DND-41 (cell line): ENCODE measurements around the gene DDT.
"Not testable (repeated sequence)": the region's sequence is repeated elsewhere in the genome, so short reads cannot be mapped to it uniquely, and the experiment has no call there.

ENCODE experiments used
- ATAC-seq: fragments of 200-7000 bp; cut with Tn5 transposase; 3 replicates; pipeline ENCODE4 v1.9.1; 2021; ENCODE audit warnings: low read depth; ENCODE audit not compliant: insufficient read depth
- DNase-seq: peaks from one replicate; pipeline ENCODE4 v3.0.0-alpha.2; 2020
- H2AFZ ChIP-seq: 2 replicates; pipeline ENCODE4 v1.6.0; 2012; ENCODE audit warnings: low read depth, low read length
- H3K27ac ChIP-seq: 2 replicates; pipeline ENCODE4 v1.5.1; 2012; ENCODE audit warnings: low read length, inconsistent platforms
- H3K27me3 ChIP-seq: fragments of 200-600 bp; sonication (generic); 2 replicates; pipeline ENCODE4 v1.6.0; 2012; ENCODE audit warnings: low read length, mild to moderate bottlenecking, inconsistent platforms; ENCODE audit not compliant: insufficient read depth, poor library complexity
- H3K36me3 ChIP-seq: 2 replicates; pipeline ENCODE4 v1.5.1; 2012; ENCODE audit warnings: low read length, inconsistent platforms; ENCODE audit not compliant: insufficient read depth
- H3K4me1 ChIP-seq: 2 replicates; pipeline ENCODE4 v1.5.1; 2012; ENCODE audit warnings: mild to moderate bottlenecking, low read length; ENCODE audit not compliant: insufficient read depth
- H3K4me2 ChIP-seq: 2 replicates; pipeline ENCODE4 v1.6.0; 2012; ENCODE audit warnings: mild to moderate bottlenecking, moderate library complexity, low read length, inconsistent platforms; ENCODE audit not compliant: insufficient read depth
- H3K4me3 ChIP-seq, 2 experiments: fragments of 200-600 bp in 1 of 2; shearing (Covaris generic) in 1 of 2; 2 replicates each; pipeline ENCODE4 v1.5.1; 2012 to 2016; ENCODE audit warnings: inconsistent platforms in 2 of 2, low read length in 2 of 2, mild to moderate bottlenecking in 2 of 2, low read depth in 1 of 2, moderate library complexity in 1 of 2
- H3K79me2 ChIP-seq: 2 replicates; pipeline ENCODE4 v1.6.0; 2012; ENCODE audit warnings: low read length, inconsistent platforms; ENCODE audit not compliant: insufficient read depth
- H3K9ac ChIP-seq: 2 replicates; pipeline ENCODE4 v1.6.0; 2012; ENCODE audit warnings: low read depth, mild to moderate bottlenecking, inconsistent platforms, low read length, moderate library complexity
- H3K9me3 ChIP-seq: 2 replicates; pipeline ENCODE4 v1.5.1; 2012; ENCODE audit warnings: low read length, moderate library complexity, mild to moderate bottlenecking, inconsistent platforms; ENCODE audit not compliant: insufficient read depth, severe bottlenecking
- H4K20me1 ChIP-seq: 2 replicates; pipeline ENCODE4 v1.6.0; 2012; ENCODE audit warnings: low read length; ENCODE audit not compliant: insufficient read depth
- CTCF ChIP-seq: IDR thresholded peaks from 2 replicates; pipeline ENCODE4 v1.5.1; 2012; ENCODE audit warnings: borderline replicate concordance, low read length, moderate library complexity, mild to moderate bottlenecking; ENCODE audit not compliant: poor library complexity, severe bottlenecking; ENCODE audit errors: extremely low read depth
- EZH2 ChIP-seq: IDR thresholded peaks from 3 replicates; pipeline ENCODE4 v1.6.1; 2012; ENCODE audit warnings: borderline replicate concordance, low read depth, mild to moderate bottlenecking, moderate library complexity, low read length, inconsistent platforms; ENCODE audit not compliant: severe bottlenecking

The DDT gene

GRCh38 chr22:23997092-23997491, 22.9 kb upstream of the DDT start:
- no peaks in the 10 kb centered on the region for H3K4me1 ChIP-seq
- no peaks in the 10 kb centered on the region for H3K27me3 ChIP-seq
- no peaks in the 10 kb centered on the region for H3K36me3 ChIP-seq
- no peak overlapping the region for H3K9ac ChIP-seq
- no peaks in the 10 kb centered on the region for H3K9me3 ChIP-seq
- H3K79me2 ChIP-seq = no peaks in the 10 kb centered on the region
- TF ChIP-seq EZH2 (no peak), CTCF (no peak)
- H4K20me1 ChIP-seq = no peaks in the 10 kb centered on the region
- ATAC-seq (no peak), DNase-seq (no peak)
- H3K27ac ChIP-seq = no peak overlapping the region
- no peak overlapping the region for H3K4me3 ChIP-seq
- no peak overlapping the region for H2AFZ ChIP-seq
- H3K4me2 ChIP-seq = no peak overlapping the region

- DNase-seq, H3K4me3 ChIP-seq, H3K27me3 ChIP-seq, ATAC-seq, H3K4me1 ChIP-seq, H4K20me1 ChIP-seq, H3K27ac ChIP-seq, H3K4me2 ChIP-seq, H3K9ac ChIP-seq, H3K9me3 ChIP-seq, H2AFZ ChIP-seq, H3K79me2 ChIP-seq, H3K36me3 ChIP-seq: not testable (repeated sequence)
These were observed 19.4 kb upstream of the DDT start for GRCh38 chr22:23993581-23994177.

- not testable (repeated sequence) for H2AFZ ChIP-seq, H3K4me1 ChIP-seq, H3K27ac ChIP-seq, H3K27me3 ChIP-seq, DNase-seq, H3K4me3 ChIP-seq, H3K9me3 ChIP-seq, H4K20me1 ChIP-seq, ATAC-seq, H3K36me3 ChIP-seq, H3K4me2 ChIP-seq, H3K79me2 ChIP-seq, H3K9ac ChIP-seq
These were observed 18.8 kb upstream of the DDT start for GRCh38 chr22:23993080-23993479.

GRCh38 chr22:23989583-23990244, 15.5 kb upstream of the DDT start:
- H3K9me3 ChIP-seq, H3K9ac ChIP-seq, H3K27ac ChIP-seq, H3K4me3 ChIP-seq, H3K27me3 ChIP-seq, H4K20me1 ChIP-seq, H3K79me2 ChIP-seq, H3K4me2 ChIP-seq, H3K36me3 ChIP-seq, H2AFZ ChIP-seq, ATAC-seq, H3K4me1 ChIP-seq, DNase-seq: not testable (repeated sequence)

- not testable (repeated sequence) for H4K20me1 ChIP-seq, H2AFZ ChIP-seq, H3K9me3 ChIP-seq, H3K4me2 ChIP-seq, DNase-seq, H3K9ac ChIP-seq, H3K27me3 ChIP-seq, ATAC-seq, H3K36me3 ChIP-seq, H3K4me1 ChIP-seq, H3K4me3 ChIP-seq, H3K27ac ChIP-seq, H3K79me2 ChIP-seq
These were observed 12.4 kb upstream of the DDT start for GRCh38 chr22:23986538-23987178.

- not testable (repeated sequence) for H3K27me3 ChIP-seq, H3K4me1 ChIP-seq, H2AFZ ChIP-seq, H3K9ac ChIP-seq, H3K79me2 ChIP-seq, H3K27ac ChIP-seq, ATAC-seq, H3K9me3 ChIP-seq, H3K36me3 ChIP-seq, H3K4me3 ChIP-seq, DNase-seq, H3K4me2 ChIP-seq, H4K20me1 ChIP-seq
These were observed 11.8 kb upstream of the DDT start for GRCh38 chr22:23986089-23986488.
